GM19238 (cell line): Measurements from ENCODE around the gene TJP1.

Experiments
- DNase-seq: peaks from one replicate; pipeline ENCODE4 v3.0.0; 2011; ENCODE audit warnings: low spot score; ENCODE audit not compliant: insufficient read length

Gene TJP1

DNA sequence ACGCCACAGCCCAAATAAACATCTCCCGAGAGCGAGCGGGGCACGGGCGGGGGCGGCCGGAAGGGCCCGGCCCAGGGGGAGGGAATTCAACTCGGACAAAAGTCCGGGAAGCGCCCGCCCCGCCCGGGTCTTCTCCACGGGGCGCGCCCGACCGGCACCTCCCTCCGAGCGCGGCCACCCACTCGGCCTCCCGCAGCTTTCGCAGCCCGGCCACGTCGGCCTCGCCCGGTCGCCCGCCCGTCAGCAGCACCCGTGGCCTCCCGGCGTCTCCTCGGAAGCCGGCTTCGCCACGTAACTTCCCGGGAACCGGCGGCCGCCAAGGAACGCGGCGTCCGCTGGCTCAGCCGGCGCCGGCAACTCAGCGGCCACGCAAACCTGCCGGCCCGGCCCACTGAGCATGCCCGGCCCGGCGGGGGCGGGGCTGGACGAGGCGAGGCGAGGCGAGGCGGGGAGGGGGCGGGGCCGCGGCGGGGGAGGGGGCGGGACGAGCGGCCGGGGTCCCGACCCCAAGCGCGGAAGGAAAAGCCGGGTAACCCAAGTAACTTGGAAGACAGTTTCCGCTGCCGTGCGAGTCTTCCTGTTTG, at the start of gene TJP1:
TJP1 (minus strand) TSS at position 369 of the 584 bp plus-strand sequence. CDS start 440 bp downstream, outside the sequence.
- DNase-seq: no peak

DNA sequence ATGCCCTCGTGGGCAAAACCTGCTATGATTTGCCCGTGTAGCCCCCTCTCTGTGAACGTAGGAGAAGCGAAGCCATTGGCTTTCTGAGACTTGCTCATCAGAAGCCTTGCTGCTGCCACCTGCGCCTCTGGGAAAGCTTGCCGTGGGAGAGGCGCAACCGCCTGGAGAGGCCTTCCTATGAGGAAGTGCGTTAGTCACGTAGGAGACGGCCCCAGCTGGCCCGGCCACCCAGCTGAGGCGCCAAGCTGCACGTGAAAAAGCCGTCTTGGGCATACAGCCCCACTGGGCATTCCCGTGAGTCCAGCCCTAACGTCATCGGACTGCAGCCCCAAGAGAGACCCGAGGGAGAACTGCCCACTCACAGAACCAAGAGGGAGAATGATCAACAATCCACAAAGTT, 49.1 kb upstream of the TJP1 start:
- DNase-seq: no peak

- DNase-seq: no peak
Observed at GRCh38 chr15:29870495-29871151, 48.4 kb upstream of the TJP1 start.

GRCh38 chr15:29867241-29868000, 45.2 kb upstream of the TJP1 start:
- no peak for DNase-seq

GRCh38 chr15:29866337-29866736, 44.1 kb upstream of the TJP1 start:
- no peak for DNase-seq

DNA sequence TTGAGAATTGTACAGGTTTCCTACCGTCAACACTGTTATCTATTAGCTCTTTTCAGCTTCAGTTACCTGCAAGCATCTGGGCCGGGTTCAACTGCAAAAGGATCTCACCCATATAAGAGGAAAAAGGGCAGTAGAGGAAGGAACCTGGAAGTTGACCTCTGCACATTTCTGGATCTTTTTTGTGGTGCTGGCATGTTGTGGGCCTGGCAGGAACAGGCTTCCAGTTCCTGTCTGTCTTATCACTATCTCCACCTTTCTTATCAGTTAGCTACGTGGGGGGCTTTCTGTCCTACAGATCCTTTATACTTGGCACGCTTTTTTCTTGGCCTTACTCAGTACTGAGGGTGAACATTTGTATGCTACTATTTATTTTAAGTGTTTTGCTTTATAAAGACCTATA, 42.2 kb upstream of the TJP1 start:
- no peak for DNase-seq

GRCh38 chr15:29863438-29863837, 41.2 kb upstream of the TJP1 start:
- DNase-seq: no peak

DNA sequence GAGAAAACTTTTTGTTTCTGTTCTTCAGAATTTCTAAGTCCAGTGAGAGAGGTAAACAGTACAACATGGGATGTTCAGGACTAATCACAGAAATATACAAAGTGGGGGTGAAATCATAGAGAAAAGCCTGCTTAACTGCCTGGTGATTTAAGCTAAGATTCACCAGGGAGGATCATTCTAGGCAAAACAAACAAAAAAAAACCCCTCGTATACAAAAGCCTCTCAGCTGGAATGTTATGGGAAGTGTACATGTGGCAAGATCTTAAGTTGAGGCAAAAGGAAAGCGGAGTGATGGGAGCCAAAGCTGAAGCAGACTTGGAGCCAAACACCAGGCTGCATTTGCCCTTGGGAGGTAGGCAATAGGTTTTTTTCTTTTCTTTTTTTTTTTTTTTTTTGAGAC, 40.0 kb upstream of the TJP1 start:
- no peak for DNase-seq

DNA sequence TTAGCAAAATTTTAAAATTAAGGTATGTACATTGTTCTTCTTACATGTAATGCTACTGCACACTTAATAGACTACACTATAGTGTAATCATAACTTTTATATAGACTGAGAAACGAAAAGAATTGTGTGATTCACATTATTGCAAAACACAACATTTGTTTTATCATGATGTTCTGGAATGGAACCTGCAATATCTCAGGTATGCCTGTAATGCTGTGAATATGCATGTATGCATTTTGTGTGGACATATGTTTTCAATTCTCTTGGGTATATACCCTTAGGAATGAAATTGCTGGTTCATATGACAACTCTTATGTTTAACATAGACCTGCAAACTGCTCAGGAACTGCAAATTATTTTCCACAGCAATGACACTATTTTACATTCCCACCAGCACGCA, 38.6 kb upstream of the TJP1 start:
- DNase-seq: no peak

DNA sequence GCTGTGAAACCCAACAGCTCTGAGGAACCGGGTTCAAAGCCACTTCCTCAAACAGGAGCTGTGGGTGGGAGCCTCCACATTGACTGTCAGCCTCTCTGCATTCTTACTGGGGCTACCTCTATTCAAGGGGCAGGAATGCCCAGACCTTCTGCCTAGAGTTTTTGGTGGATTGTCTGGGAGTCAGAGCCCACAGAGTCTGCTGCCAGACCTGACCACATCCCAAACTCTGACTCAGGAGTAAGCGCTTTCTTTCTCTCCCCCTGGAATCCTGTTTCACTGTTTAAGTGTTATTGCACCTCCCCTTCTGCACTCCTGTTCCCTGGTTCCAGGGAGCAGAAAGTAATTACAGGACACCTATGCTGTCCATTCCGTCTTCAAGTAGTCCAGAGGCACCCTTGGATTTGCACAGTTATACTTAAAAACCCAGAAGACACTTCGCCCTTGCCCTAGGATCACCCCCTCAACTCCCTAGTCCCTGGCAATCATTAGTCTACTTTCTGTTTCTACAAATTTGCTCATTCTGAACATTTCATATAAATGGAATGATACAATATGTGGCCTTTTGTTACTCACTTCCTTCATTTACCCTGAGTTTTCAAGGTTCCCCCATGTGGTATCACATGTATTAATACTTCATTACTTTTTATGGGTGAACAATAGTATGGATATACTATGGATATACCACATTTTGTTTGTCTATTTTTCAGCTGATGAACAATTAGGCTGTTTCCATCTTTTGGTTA, 37.9 kb upstream of the TJP1 start:
- no peak for DNase-seq

GRCh38 chr15:29859293-29859692, 37.0 kb upstream of the TJP1 start:
- no peak for DNase-seq

DNA sequence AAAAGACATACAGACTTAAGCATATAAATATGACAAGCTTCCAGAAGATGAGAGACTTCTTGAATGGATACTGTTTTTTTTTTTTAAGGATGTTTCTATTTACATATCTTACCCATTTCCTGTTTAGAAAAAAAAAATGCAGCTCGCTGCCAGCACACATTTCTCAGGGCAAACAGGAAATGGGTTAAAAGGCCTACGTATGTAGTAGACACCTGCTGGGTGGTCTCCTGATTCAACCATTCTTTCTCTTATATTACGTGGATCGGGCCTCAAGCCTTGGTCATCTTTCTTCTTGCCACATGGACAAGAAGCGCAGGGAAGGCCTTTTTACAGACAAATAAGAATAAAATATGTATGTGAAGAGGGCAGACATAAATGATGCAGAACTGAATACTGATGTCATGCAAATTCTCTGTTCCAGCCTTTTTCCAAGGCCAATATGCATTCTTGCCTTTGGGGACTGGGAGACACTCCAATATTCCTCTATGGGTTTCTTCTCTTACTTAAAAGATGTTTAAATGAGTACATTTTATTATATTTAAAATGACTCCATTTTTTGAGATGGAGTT, 35.0 kb upstream of the TJP1 start:
- DNase-seq: no peak

DNA sequence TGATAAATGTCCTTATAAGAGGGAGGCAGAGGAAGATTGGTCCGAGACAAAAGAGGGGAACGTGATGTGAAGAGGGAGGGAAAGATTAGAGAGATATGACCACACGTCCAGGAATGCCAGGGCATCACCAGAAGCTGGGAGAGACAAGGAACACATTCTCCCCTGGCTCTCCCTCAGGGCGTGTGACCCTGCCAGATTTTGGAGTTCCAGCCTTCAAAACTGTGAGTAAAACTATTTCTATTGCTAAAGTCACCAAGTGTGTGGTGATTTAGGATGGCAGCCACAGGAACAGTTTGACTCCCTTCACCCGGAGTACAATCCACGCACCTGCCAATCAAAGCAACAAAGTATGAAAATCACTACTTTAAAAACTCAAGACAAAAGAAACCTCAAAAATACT, 32.1 kb upstream of the TJP1 start:
- no peak for DNase-seq

DNA sequence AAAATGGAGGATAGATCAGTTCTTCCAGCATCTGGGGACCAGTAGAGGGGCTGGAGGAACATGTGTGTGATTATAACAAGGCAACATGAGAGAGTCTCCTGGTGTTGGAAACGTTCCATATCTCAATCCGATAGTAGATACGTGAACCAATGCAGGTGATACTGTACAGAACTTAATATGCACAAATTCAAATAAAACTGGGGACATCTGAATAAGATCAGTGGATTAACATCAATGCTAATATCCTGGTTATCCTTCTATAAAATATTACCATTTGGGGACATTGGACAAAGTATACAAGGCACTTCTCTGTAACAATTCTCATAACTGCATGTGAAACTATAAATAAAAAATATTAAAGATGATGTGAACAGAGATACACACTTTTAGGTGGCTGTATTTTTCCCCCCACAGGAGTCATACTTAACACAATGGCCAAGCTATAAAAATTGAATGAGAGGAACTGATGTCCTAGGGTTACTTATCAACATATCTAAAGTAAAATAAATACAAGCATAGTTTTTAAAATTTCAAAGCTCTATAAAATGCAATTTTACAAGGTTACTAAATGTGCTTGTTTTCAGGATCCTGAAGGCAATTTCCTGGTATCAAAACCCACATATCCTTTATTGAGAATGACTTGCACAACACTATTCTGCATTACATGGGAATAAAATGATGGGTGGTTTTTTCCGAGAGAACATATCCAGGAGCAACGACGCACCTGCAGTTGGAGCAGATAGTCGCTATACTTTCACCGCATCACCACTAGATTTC, 31.1 kb upstream of the TJP1 start:
- DNase-seq: no peak

GRCh38 chr15:29852201-29852600, 29.9 kb upstream of the TJP1 start:
- DNase-seq: no peak

DNA sequence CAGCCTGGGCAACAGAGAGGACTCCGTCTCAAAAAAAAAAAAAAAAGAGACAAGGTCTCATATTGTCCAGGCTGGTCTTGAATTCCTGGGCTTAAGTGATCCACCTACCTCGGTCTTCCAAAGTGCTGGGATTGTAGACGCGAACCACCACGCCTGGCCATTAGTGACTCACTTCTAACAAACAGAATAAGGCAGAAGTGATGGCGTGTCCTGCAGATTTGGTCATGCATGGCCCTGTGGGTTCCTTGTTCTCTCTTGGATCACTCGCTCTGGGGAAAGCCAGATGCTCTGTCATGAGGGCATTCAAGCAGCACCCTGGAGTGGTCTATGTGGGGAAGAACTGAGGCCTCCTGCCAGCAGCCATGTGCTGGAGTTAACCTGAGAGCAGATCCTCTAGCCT, 27.4 kb upstream of the TJP1 start:
- no peak for DNase-seq

- DNase-seq: no peak
Observed at GRCh38 chr15:29849218-29849617, 26.9 kb upstream of the TJP1 start.

DNA sequence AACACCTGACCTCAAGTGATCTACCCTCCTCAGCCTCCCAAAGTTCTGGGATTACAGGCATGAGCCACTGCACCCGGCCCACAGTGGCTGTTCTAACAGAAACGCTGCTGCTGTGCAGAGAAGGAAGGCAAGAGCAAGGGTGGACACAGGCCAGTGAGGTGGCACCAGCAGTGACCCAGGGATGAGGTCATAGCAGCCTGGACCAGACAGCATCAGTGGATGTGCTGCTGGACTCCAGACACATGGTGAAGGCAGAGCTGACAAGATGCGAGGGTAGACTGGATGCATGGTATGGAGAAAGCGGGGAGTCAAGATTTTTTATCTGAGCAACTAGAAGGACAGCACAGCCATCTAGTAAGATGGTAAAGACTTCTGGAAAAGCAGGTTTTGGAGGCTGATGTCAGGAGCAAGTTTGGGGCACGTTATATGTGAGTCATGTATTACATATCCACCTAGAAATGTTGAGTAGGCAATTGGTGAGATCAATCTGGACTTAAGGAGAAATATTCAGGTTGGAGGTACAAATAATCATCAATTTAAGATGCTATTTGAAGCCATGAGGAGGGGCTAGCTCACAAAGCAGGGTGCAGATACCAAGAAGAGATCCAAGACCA, 22.1 kb upstream of the TJP1 start:
- DNase-seq: no peak

GRCh38 chr15:29842290-29842689, 20.0 kb upstream of the TJP1 start:
- no peak for DNase-seq

- no peak for DNase-seq
Observed at GRCh38 chr15:29840926-29841325, 18.7 kb upstream of the TJP1 start.

DNA sequence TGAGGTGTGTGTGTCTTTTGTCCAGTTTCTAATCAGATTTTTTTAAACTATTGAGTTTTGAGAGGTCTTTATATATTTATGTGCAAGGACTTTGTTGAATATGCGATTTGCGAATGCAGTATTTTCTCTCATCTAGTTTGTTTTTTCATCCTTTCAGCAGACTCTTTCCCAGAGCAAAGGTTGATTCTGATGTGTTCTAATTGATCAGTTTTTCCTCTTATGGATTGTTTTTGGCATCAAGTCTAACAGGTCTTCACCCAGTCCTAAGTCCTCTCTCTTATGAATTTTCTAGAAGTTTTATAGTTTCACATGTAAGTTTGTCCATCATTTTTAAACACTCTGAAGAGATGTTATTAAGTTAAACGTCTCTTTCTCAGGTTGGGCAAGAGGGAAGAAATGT, 17.8 kb upstream of the TJP1 start:
- DNase-seq: no peak
